Right lobe of liver (tissue), 6 donors: ENCODE measurements around the gene NEDD4L. TPM values are rescaled to one million over a fixed set of nuclear protein-coding genes. Genes with fewer than 3 reads are reported as not detected.

ENCODE experiments used
- ATAC-seq, 4 donors: fragments of 200-7000 bp; cut with Tn5 transposase; one replicate each; pipeline ENCODE4 v1.9.1; 2020; ENCODE audit warnings: mild to moderate bottlenecking in 4 of 4, moderate library complexity in 4 of 4
- DNase-seq, 3 donors: peaks; one replicate each; pipeline ENCODE4 v3.0.0-alpha.2; 2020
- H3K27ac ChIP-seq, 3 donors: fragments of 200-600 bp; one replicate each; pipeline ENCODE4 v1.8.0; 2022
- H3K27me3 ChIP-seq, 2 donors: fragments of 200-600 bp; one replicate each; pipeline ENCODE4 v1.8.0; 2022
- H3K36me3 ChIP-seq, 4 donors: fragments of 200-600 bp; sonication (generic) in 1 of 4; one replicate each; pipeline versions ENCODE4 v1.5.1 to v1.8.0; 2017 to 2022; ENCODE audit warnings: control low read depth in 1 of 4
- H3K4me1 ChIP-seq, 4 donors: fragments of 200-600 bp; sonication (generic) in 1 of 4; one replicate each; pipeline versions ENCODE4 v1.5.1 to v1.8.0; 2017 to 2022; ENCODE audit warnings: control low read depth in 1 of 4
- H3K4me3 ChIP-seq, 3 donors: fragments of 200-600 bp; one replicate each; pipeline ENCODE4 v1.8.0; 2022
- H3K9me3 ChIP-seq, 4 donors: fragments of 200-600 bp; sonication (generic) in 1 of 4; one replicate each; pipeline versions ENCODE4 v1.5.1 to v1.8.0; 2017 to 2022; ENCODE audit warnings: control low read depth in 1 of 4
- CTCF ChIP-seq, 4 donors: fragments of 200-600 bp in 3 of 4; fragments of 450-650 bp in 1 of 4; IDR thresholded peaks; one replicate each; pipeline versions ENCODE4 v1.5.1 to v1.8.0; 2016 to 2022; ENCODE audit warnings: antibody characterized with exemption in 4 of 4, mild to moderate bottlenecking in 2 of 4
- POLR2A ChIP-seq: fragments of 450-650 bp; IDR thresholded peaks from one replicate; pipeline ENCODE4 v1.6.1; 2017; ENCODE audit warnings: antibody characterized with exemption, mild to moderate bottlenecking
- WGBS: methylation state at CpG from one replicate; pipeline ENCODE4 v1.1.6; 2018; ENCODE audit warnings: low coverage, low lambda C conversion rate; ENCODE audit not compliant: insufficient coverage; ENCODE audit errors: missing lambda C conversion rate; 5-methylcytosine and 5-hydroxymethylcytosine counted together
- intact Hi-C, 2 donors: fragments of 100-400 bp; cut with DNase I; formaldehyde crosslinking; loops; one replicate each; pipeline versions ENCODE4 v1.11.2 to v1.14.1; 2022
- total RNA-seq, 6 experiments: library from RNA; depleted of rRNA in 2 of 6; stranded (reverse); fragments of >200 nt in 2 of 6; fragmentation: NEBNext Ultra II Directional in 3 of 6; extraction: Animal tissue kit (Norgen Biotek cat#: 25700) in 3 of 6; gene quantifications; one replicate each; pipeline versions ENCODE4 v1.1.0 to v1.2.4, GENCODE V29; 2016 to 2023
- donor health status: DM: no; HTN: yes; CAD: no.
- donor health status: DM: no; HTN: no; CAD: no.
- donor health status: DM: no; HTN: no; CAD: no.
- donor health status: DM: no; HTN: yes; CAD: no.
- donor health status: DM: no; HTN: yes; CAD: no.

Gene NEDD4L
- total RNA-seq, 6 experiments from 2014 or later, result 21.5 to 41.0 (median 33.2) TPM

- H3K36me3 ChIP-seq, result no peaks in the 10 kb centered on the region
- DNase-seq (no peak), ATAC-seq (peak in 1 of 4 donors; percentile 37)
- no peak overlapping the region for H3K4me3 ChIP-seq
- H3K9me3 ChIP-seq, result no peaks in the 10 kb centered on the region
- no peaks in the 10 kb centered on the region for H3K27me3 ChIP-seq
- WGBS, result 73% methylated on average over 5 of the region's 6 CpGs
- intact Hi-C loops, result no loop called here
- H3K4me1 ChIP-seq, result peaks cover 0 to 5% (median 0%) of the 10 kb centered on the region in 4 donors
- H3K27ac ChIP-seq, result no peak overlapping the region
- no peak for TF ChIP-seq CTCF (IDR thresholded peaks at IDR 0.05)
- no peak for TF ChIP-seq POLR2A
Measured at GRCh38 chr18:58241877-58242276, 197.9 kb downstream of the NEDD4L start.

- no peaks in the 10 kb centered on the region for H3K9me3 ChIP-seq
- H3K36me3 ChIP-seq, result no peaks in the 10 kb centered on the region
- ATAC-seq, result no peak
- H3K27me3 ChIP-seq, result no peaks in the 10 kb centered on the region
- H3K27ac ChIP-seq, result no peak overlapping the region
- intact Hi-C loops, result no loop called here
- no peak overlapping the region for H3K4me3 ChIP-seq
- 92% methylated on average over 9 of the region's 12 CpGs for WGBS
- H3K4me1 ChIP-seq, result peaks cover 0 to 5% (median 0%) of the 10 kb centered on the region in 4 donors
- TF ChIP-seq CTCF (IDR thresholded peaks at IDR 0.05) (no peak), POLR2A (no peak)
- DNase-seq, result no peak
Measured at GRCh38 chr18:58242435-58242834, 198.4 kb downstream of the NEDD4L start.

- Histone ChIP-seq H3K4me3 (no peak overlapping the region), H3K36me3 (no peaks in the 10 kb centered on the region), H3K9me3 (no peaks in the 10 kb centered on the region), H3K27me3 (no peaks in the 10 kb centered on the region), H3K27ac (no peak overlapping the region), H3K4me1 (peaks cover 0 to 5% (median 0%) of the 10 kb centered on the region in 4 donors)
- no peak for TF ChIP-seq POLR2A
- no peak for TF ChIP-seq CTCF (IDR thresholded peaks at IDR 0.05)
- DNase-seq, result no peak
- WGBS, result 90% methylated on average over 5 of the region's 5 CpGs
- intact Hi-C loops, result no loop called here
- ATAC-seq, result no peak
Measured at GRCh38 chr18:58242968-58243367, 198.9 kb downstream of the NEDD4L start.

- Histone ChIP-seq H3K36me3 (no peaks in the 10 kb centered on the region), H3K9me3 (no peaks in the 10 kb centered on the region), H3K27ac (no peak overlapping the region), H3K4me1 (peaks cover 0 to 5% (median 0%) of the 10 kb centered on the region in 4 donors), H3K4me3 (no peak overlapping the region), H3K27me3 (no peaks in the 10 kb centered on the region)
- DNase-seq, result no peak
- intact Hi-C loops, result no loop called here
- ATAC-seq, result no peak
- TF ChIP-seq CTCF (IDR thresholded peaks at IDR 0.05) (no peak), POLR2A (no peak)
- WGBS, result 100% methylated on average over 4 of the region's 5 CpGs
Measured at GRCh38 chr18:58243401-58243800, 199.4 kb downstream of the NEDD4L start.

- peak; percentile 43 to 69 (median 54) for ATAC-seq
- TF ChIP-seq CTCF (IDR thresholded peaks at IDR 0.05), result no peak
- TF ChIP-seq POLR2A, result no peak
- H3K4me3 ChIP-seq, result no peak overlapping the region
- H3K4me1 ChIP-seq, result no peaks in the 10 kb centered on the region
- H3K9me3 ChIP-seq, result no peaks in the 10 kb centered on the region
- no peak for DNase-seq
- no peaks in the 10 kb centered on the region for H3K36me3 ChIP-seq
- 47% methylated on average over 13 of the region's 20 CpGs for WGBS
- intact Hi-C loops, result no loop called here
- H3K27ac ChIP-seq, result no peak overlapping the region
- H3K27me3 ChIP-seq, result no peaks in the 10 kb centered on the region
Measured at GRCh38 chr18:58247363-58247834, 203.4 kb downstream of the NEDD4L start.
